H1 (cell line): ENCODE measurements around the gene MRTFA. TPM values are rescaled to one million over a fixed set of nuclear protein-coding genes. Genes with fewer than 3 reads are reported as not detected.

ENCODE experiments used
- CTCF ChIA-PET: fragments of 300-600 bp; sonication (Branson Sonifier 250); formaldehyde crosslinking; loops from one replicate; lab custom pipeline; 2021; ENCODE audit not compliant: partially characterized antibody; lab: Charles Lee
- POLR2A ChIA-PET: fragments of 300-600 bp; sonication (Branson Sonifier 250); formaldehyde crosslinking; loops from one replicate; lab custom pipeline; 2021; ENCODE audit warnings: inconsistent platforms; ENCODE audit not compliant: partially characterized antibody; lab: Charles Lee
- DNase-seq, 2 experiments: peaks; one replicate each; pipeline versions ENCODE4 v3.0.0 to v3.0.0-alpha.2; 2010 to 2022; ENCODE audit warnings: low spot score in 2 of 2, low read depth in 1 of 2, mixed read lengths in 1 of 2
- FAIRE-seq: peaks from 2 replicates; lab custom pipeline; 2011; peaks lifted over from hg19 to GRCh38; lab: Jason Lieb, UNC
- H2AFZ ChIP-seq: 2 replicates; pipeline ENCODE4 v1.8.1; 2012; ENCODE audit warnings: low read length, inconsistent platforms
- H2AK5ac ChIP-seq: 2 replicates; pipeline ENCODE4 v1.6.1; 2013; ENCODE audit warnings: low read depth, low read length
- H2BK120ac ChIP-seq: replicated peaks from 2 replicates; pipeline ENCODE3; 2013; ENCODE audit warnings: low read depth, low read length, inconsistent platforms
- H2BK12ac ChIP-seq: 2 replicates; pipeline ENCODE4 v1.6.1; 2013; ENCODE audit warnings: low read depth, low read length
- H2BK15ac ChIP-seq: 2 replicates; pipeline ENCODE4 v1.6.1; 2013; ENCODE audit warnings: low read length
- H2BK20ac ChIP-seq: 2 replicates; pipeline ENCODE4 v1.6.1; 2013; ENCODE audit warnings: low read length
- H2BK5ac ChIP-seq: 2 replicates; pipeline ENCODE4 v1.6.1; 2013; ENCODE audit warnings: low read depth, low read length
- H3K14ac ChIP-seq: 2 replicates; pipeline ENCODE4 v1.6.1; 2013; ENCODE audit warnings: inconsistent platforms; ENCODE audit not compliant: insufficient read length
- H3K18ac ChIP-seq: 2 replicates; pipeline ENCODE4 v1.6.1; 2013; ENCODE audit warnings: low read length; ENCODE audit errors: extremely low read depth
- H3K23ac ChIP-seq: 2 replicates; pipeline ENCODE4 v1.6.1; 2013; ENCODE audit warnings: inconsistent platforms; ENCODE audit not compliant: insufficient read length
- H3K23me2 ChIP-seq: 2 replicates; pipeline ENCODE4 v1.6.1; 2013; ENCODE audit warnings: low read depth, low read length
- H3K27ac ChIP-seq: 2 replicates; pipeline ENCODE4 v1.6.1; 2011; ENCODE audit warnings: low read depth, low read length, inconsistent platforms
- H3K27me3 ChIP-seq, 4 experiments: replicated peaks in 1 of 4; 1 replicate in 1 of 4; 2 replicates in 3 of 4; pipeline versions ENCODE4 v1.6.1 to v1.8.1; 2011 to 2013; ENCODE audit warnings: low read length in 3 of 4, mild to moderate bottlenecking in 3 of 4, inconsistent platforms in 2 of 4, mixed read lengths in 2 of 4, moderate library complexity in 1 of 4; ENCODE audit not compliant: control insufficient read depth in 3 of 4, insufficient read depth in 3 of 4; ENCODE audit errors: extremely low read depth in 1 of 4
- H3K36me3 ChIP-seq, 4 experiments: 2 replicates each; pipeline versions ENCODE4 v1.6.1 to v1.8.1; 2011 to 2013; ENCODE audit warnings: mild to moderate bottlenecking in 4 of 4, low read length in 3 of 4, moderate library complexity in 2 of 4, control low read depth in 1 of 4, inconsistent platforms in 1 of 4; ENCODE audit not compliant: insufficient read depth in 4 of 4, control insufficient read depth in 2 of 4
- H3K4ac ChIP-seq: replicated peaks from 2 replicates; pipeline ENCODE3; 2013; ENCODE audit warnings: low read length, low read depth, mixed read lengths, inconsistent platforms; ENCODE audit not compliant: insufficient read length
- H3K4me1 ChIP-seq, 4 experiments: replicated peaks in 1 of 4; 1 replicate in 1 of 4; 2 replicates in 3 of 4; pipeline versions ENCODE4 v1.6.1 to v1.8.1; 2011 to 2013; ENCODE audit warnings: low read length in 3 of 4, inconsistent platforms in 2 of 4, mixed read lengths in 1 of 4; ENCODE audit not compliant: insufficient read depth in 4 of 4, control insufficient read depth in 3 of 4
- H3K4me2 ChIP-seq, 2 experiments: 2 replicates each; pipeline versions ENCODE4 v1.6.1 to v1.8.1; 2011 to 2013; ENCODE audit warnings: low read depth in 2 of 2, low read length in 2 of 2, control low read depth in 1 of 2, inconsistent platforms in 1 of 2, mild to moderate bottlenecking in 1 of 2; ENCODE audit not compliant: insufficient read depth in 1 of 2
- H3K4me3 ChIP-seq, 4 experiments: fragments of 200-600, 300-600 bp in 1 of 4; sonication (generic), shearing (Covaris generic), sonication (Bioruptor Twin) in 1 of 4; 2 replicates each; pipeline versions ENCODE4 v1.5.1 to v1.8.1; 2011 to 2016; ENCODE audit warnings: low read length in 4 of 4, low read depth in 3 of 4, control low read depth in 2 of 4, inconsistent platforms in 2 of 4, mild to moderate bottlenecking in 2 of 4, mixed read lengths in 1 of 4, moderate library complexity in 1 of 4; ENCODE audit not compliant: insufficient read depth in 2 of 4; ENCODE audit errors: extremely low read depth in 1 of 4
- H3K56ac ChIP-seq: replicated peaks from 2 replicates; pipeline ENCODE3; 2013; ENCODE audit warnings: low read depth, mild to moderate bottlenecking, mixed read lengths, low read length, inconsistent platforms; ENCODE audit not compliant: insufficient read length
- H3K79me1 ChIP-seq: 2 replicates; pipeline ENCODE4 v1.6.1; 2013; ENCODE audit warnings: low read depth, low read length, control low read depth
- H3K79me2 ChIP-seq, 2 experiments: 2 replicates each; pipeline versions ENCODE4 v1.6.1 to v1.8.1; 2012 to 2013; ENCODE audit warnings: low read length in 2 of 2, mild to moderate bottlenecking in 2 of 2, inconsistent platforms in 1 of 2; ENCODE audit not compliant: insufficient read depth in 2 of 2, control insufficient read depth in 1 of 2
- H3K9ac ChIP-seq, 4 experiments: replicated peaks in 1 of 4; 1 replicate in 1 of 4; 2 replicates in 3 of 4; pipeline versions ENCODE4 v1.6.1 to v1.8.1; 2011 to 2013; ENCODE audit warnings: low read depth in 3 of 4, low read length in 3 of 4, control low read depth in 2 of 4, mild to moderate bottlenecking in 2 of 4, moderate library complexity in 2 of 4, inconsistent platforms in 1 of 4; ENCODE audit errors: extremely low read depth in 1 of 4
- H3K9me3 ChIP-seq, 2 experiments: 2 replicates each; pipeline versions ENCODE4 v1.6.1 to v1.8.1; 2012 to 2013; ENCODE audit warnings: mild to moderate bottlenecking in 2 of 2, moderate library complexity in 2 of 2, control low read depth in 1 of 2, inconsistent platforms in 1 of 2, low read depth in 1 of 2, low read length in 1 of 2, mixed read lengths in 1 of 2; ENCODE audit not compliant: insufficient read depth in 2 of 2
- H4K20me1 ChIP-seq, 2 experiments: replicated peaks in 1 of 2; 2 replicates each; pipeline versions ENCODE3 to v1.8.1; 2011 to 2013; ENCODE audit warnings: inconsistent platforms in 2 of 2, low read length in 2 of 2, mild to moderate bottlenecking in 1 of 2; ENCODE audit not compliant: insufficient read depth in 2 of 2, control insufficient read depth in 1 of 2
- H4K5ac ChIP-seq: 2 replicates; pipeline ENCODE4 v1.6.1; 2013; ENCODE audit warnings: low read length, low read depth, mixed read lengths, inconsistent platforms; ENCODE audit not compliant: insufficient read length
- H4K8ac ChIP-seq: 2 replicates; pipeline ENCODE4 v1.8.0; 2013; ENCODE audit warnings: mild to moderate bottlenecking, moderate library complexity, low read length, inconsistent platforms; ENCODE audit not compliant: insufficient read depth; ENCODE audit errors: extremely low read depth
- H4K91ac ChIP-seq: replicated peaks from 2 replicates; pipeline ENCODE3; 2013; ENCODE audit warnings: low read length, mixed read lengths, inconsistent platforms; ENCODE audit not compliant: insufficient read length
- SIX5 ChIP-seq: IDR thresholded peaks from 2 replicates; pipeline ENCODE4 v1.6.1; 2011; ENCODE audit warnings: mild to moderate bottlenecking, low read depth, low read length
- SUZ12 ChIP-seq: fragments of 200-600 bp; sonication (generic); IDR thresholded peaks from 2 replicates; pipeline ENCODE4 v1.6.1; 2012; ENCODE audit warnings: mild to moderate bottlenecking, inconsistent platforms, low read length, moderate library complexity, mixed read lengths
- WGBS, 2 experiments: shearing (Covaris generic) in 1 of 2; methylation state at CpG; one replicate each; pipeline versions ENCODE4 v1.1.6 to v1.1.7; 2013 to 2015; ENCODE audit warnings: low lambda C conversion rate in 2 of 2, mixed read lengths in 2 of 2, inconsistent platforms in 1 of 2, low coverage in 1 of 2, missing lambda C conversion rate in 1 of 2; ENCODE audit not compliant: insufficient replicate concordance in 2 of 2, insufficient coverage in 1 of 2, insufficient read length in 1 of 2; ENCODE audit errors: extremely low coverage in 1 of 2, missing lambda C conversion rate in 1 of 2; 5-methylcytosine and 5-hydroxymethylcytosine counted together
- polyA plus RNA-seq, 7 experiments: library from polyadenylated mRNA; depleted of rRNA in 3 of 7; stranded (reverse) in 5 of 7; unstranded in 2 of 7; fragments of >200 nt in 5 of 7; fragments of 200-250 nt in 2 of 7; gene quantifications; 1 replicate in 5 of 7; 2 replicates in 1 of 7; 4 replicates in 1 of 7; pipeline versions ENCODE4 v1.2.1 to v1.2.3, GENCODE V29; 2011 to 2013; ENCODE audit warnings: missing spikeins in 2 of 7, mixed read lengths in 2 of 7
- total RNA-seq: library from RNA; stranded (reverse); fragmentation: NEBNext Ultra II Directional; extraction: Animal tissue kit (Norgen Biotek cat#: 25700); gene quantifications from 2 replicates; pipeline ENCODE4 v1.2.1, GENCODE V29; 2021

Gene MRTFA
- total and polyA plus RNA-seq, 2 of the 8 experiments (the other 6 are each of a cell fraction or from before 2014, with no cell fraction given), result 5.4 to 37.9 TPM

DNA sequence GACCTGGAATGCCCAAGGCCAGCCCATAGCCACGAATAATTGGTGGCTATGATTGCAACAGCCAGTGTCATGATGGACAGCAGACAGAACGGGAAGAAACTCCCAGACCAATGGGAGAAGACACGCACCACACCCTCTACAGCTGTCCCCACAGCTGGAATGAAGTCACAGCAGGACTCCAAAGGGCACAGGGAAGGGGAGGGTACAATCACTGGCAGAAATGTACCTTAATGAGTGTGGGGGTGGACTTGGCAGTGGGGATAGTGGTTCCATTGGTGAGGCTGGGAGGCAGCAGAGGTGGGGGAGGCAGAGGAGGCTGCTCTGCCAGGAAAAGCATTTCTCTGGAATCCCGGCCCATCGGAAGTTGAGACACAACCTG, 213.2 kb downstream of the MRTFA start:
- Histone ChIP-seq H4K20me1 (peaks cover 0 to 5% of the 10 kb centered on the region in 2 experiments), H3K14ac (no peak overlapping the region), H3K4me2 (no peak overlapping the region), H3K27ac (no peak overlapping the region), H2BK12ac (no peak overlapping the region), H2AFZ (no peak overlapping the region), H3K23ac (no peak overlapping the region), H3K9me3 (no peaks in the 10 kb centered on the region), H2AK5ac (no peak overlapping the region), H2BK20ac (no peak overlapping the region), H3K4ac (no peak overlapping the region), H3K4me1 (no peaks in the 10 kb centered on the region), H2BK5ac (no peak overlapping the region), H3K79me1 (no peaks in the 10 kb centered on the region; the same call in 1 of the 2 replicates), H3K36me3 (peaks cover 5 to 20% (median 18%) of the 10 kb centered on the region in 4 experiments; a peak in 6 of 8 replicates), H3K18ac (no peak overlapping the region), H4K8ac (no peak overlapping the region), H3K4me3 (no peak overlapping the region), H3K23me2 (no peaks in the 10 kb centered on the region), H3K9ac (no peak overlapping the region), H3K56ac (no peak overlapping the region), H2BK120ac (no peak overlapping the region), H2BK15ac (no peak overlapping the region), H3K27me3 (no peaks in the 10 kb centered on the region), H4K5ac (no peak overlapping the region), H3K79me2 (no peaks in the 10 kb centered on the region), H4K91ac (no peak overlapping the region)
- ChIA-PET POLR2A (interaction anchor here (0.9 kb wide), 1 partner anchor 30 kb away, joined by 3 read pairs; no protein-coding TSS in a partner anchor), CTCF (interaction anchor here (0.7 to 1.9 kb wide), 5 partner anchors 13 to 222 kb away, joined by 3 to 8 read pairs (median 3); no protein-coding TSS in a partner anchor)
- no peak for FAIRE-seq
- no peak for DNase-seq
- 81% methylated on average over 4 of the region's 5 CpGs; no CpG with 5 or more reads in 1 of the 2 experiments for WGBS, 2 experiments
- TF ChIP-seq SUZ12 (no peak), SIX5 (no peak)
